ENCODE results near the gene UBE2G1. TPM values are rescaled to one million over a fixed set of nuclear protein-coding genes. Genes with fewer than 3 reads are reported as not detected.
A peak's percentile ranks its signal among the peaks of the same experiment; 100 is the strongest.
"Not testable (repeated sequence)": the region's sequence is repeated elsewhere in the genome, so short reads cannot be mapped to it uniquely, and the experiment has no call there.

The UBE2G1 gene
- total RNA-seq, 4 donors from 2014 or later: 50.9 to 77.5 (median 67.9) TPM

DNA sequence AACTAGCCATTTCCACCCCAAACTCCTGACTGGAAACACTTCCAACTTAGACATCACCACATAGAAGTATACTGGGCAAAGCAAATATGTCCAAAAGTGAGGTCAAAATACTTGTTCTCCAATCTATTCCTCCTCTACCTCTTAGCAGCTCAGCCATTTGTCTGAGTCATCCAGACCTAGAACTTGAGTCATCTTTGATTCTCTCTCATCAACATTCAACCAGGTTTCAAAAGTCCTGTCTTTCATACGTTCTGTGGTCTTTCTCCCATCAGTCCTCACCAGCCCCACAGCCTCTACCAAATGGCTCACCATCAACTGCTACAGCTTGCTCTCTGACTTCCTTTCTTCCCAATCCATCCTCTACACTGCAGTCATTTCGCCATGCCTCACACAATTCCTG lies 109.5 kb downstream of the UBE2G1 start:
- Histone ChIP-seq H3K4me3 (no peak overlapping the region), H3K36me3 (peaks cover 0 to 26% of the 10 kb centered on the region in 2 donors), H3K4me1 (peaks cover 0 to 28% (median 9%) of the 10 kb centered on the region in 3 donors), H3K27me3 (no peaks in the 10 kb centered on the region), H3K27ac (no peak overlapping the region), H3K9me3 (peaks cover 0 to 11% (median 0%) of the 10 kb centered on the region in 3 donors)
- TF ChIP-seq, protein P1, sequence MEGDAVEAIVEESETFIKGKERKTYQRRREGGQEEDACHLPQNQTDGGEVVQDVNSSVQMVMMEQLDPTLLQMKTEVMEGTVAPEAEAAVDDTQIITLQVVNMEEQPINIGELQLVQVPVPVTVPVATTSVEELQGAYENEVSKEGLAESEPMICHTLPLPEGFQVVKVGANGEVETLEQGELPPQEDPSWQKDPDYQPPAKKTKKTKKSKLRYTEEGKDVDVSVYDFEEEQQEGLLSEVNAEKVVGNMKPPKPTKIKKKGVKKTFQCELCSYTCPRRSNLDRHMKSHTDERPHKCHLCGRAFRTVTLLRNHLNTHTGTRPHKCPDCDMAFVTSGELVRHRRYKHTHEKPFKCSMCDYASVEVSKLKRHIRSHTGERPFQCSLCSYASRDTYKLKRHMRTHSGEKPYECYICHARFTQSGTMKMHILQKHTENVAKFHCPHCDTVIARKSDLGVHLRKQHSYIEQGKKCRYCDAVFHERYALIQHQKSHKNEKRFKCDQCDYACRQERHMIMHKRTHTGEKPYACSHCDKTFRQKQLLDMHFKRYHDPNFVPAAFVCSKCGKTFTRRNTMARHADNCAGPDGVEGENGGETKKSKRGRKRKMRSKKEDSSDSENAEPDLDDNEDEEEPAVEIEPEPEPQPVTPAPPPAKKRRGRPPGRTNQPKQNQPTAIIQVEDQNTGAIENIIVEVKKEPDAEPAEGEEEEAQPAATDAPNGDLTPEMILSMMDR (IDR thresholded peaks at IDR 0.05): no peak
- TF ChIP-seq POLR2AphosphoS5 (IDR thresholded peaks at IDR 0.05) (no peak), POLR2A (IDR thresholded peaks at IDR 0.05) (no peak)
- ATAC-seq: no peak
- WGBS, 2 donors (ENCODE audit: low coverage in 1 of 2): 89 to 90% methylated on average over 2 of the region's 2 CpGs

DNA sequence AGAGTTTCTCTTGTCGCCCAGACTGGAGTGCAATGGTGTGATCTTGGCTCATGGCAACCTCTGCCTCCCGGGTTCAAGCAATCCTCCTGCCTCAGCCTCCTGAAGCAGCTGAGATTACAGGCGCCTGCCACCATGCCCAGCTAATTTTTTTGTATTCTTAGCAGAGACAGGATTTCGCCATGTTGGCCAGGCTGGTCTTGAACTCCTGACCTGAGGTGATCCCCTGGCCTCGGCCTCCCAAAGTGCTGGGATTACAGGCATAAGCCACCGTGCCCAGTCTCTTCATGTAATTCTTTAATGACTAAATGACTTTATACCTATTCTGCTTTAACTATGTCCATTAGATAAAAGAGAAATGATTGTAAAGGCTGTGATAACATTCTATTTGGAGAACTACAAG lies 111.2 kb downstream of the UBE2G1 start:
- not testable (repeated sequence) for H3K27ac ChIP-seq, H3K4me3 ChIP-seq, ATAC-seq, H3K27me3 ChIP-seq
- peaks cover 0 to 11% (median 0%) of the 10 kb centered on the region in 3 donors for H3K9me3 ChIP-seq
- H3K36me3 ChIP-seq: peaks cover 0 to 17% of the 10 kb centered on the region in 2 donors
- H3K4me1 ChIP-seq: peaks cover 0 to 31% (median 2%) of the 10 kb centered on the region in 3 donors
- WGBS, 2 donors (ENCODE audit: low coverage in 1 of 2): 82 to 93% methylated on average over 3 of the region's 6 CpGs

DNA sequence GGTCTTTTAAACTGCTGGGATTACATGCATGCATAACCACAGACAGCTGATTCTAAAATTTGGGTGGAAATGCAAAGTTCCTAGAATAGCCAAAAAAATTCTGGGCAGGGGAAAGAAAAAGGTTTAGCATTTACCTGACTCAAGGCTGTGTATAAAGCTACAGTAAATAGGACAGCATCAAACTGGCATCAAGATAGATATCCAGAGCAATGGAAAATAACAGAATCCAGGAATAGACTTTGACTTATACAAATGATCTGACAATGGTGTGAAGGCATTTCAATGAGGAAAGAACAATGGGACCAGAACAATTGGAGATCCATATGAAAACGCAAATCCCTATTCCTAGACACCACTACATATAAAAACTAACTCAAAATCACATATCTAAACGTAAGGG lies 115.6 kb downstream of the UBE2G1 start:
- ATAC-seq: no peak
- 60 to 67% methylated on average over 2 of the region's 2 CpGs for WGBS, 2 donors (ENCODE audit: low coverage in 1 of 2)
- no peaks in the 10 kb centered on the region for H3K9me3 ChIP-seq
- H3K27me3 ChIP-seq: no peaks in the 10 kb centered on the region
- TF ChIP-seq, protein P1 (IDR thresholded peaks at IDR 0.05): no peak
- TF ChIP-seq POLR2A (IDR thresholded peaks at IDR 0.05): no peak
- no peak for TF ChIP-seq POLR2AphosphoS5 (IDR thresholded peaks at IDR 0.05)
- TF ChIP-seq EP300 (IDR thresholded peaks at IDR 0.05): no peak
- peaks cover 2 to 63% (median 13%) of the 10 kb centered on the region in 3 donors for H3K4me1 ChIP-seq
- H3K36me3 ChIP-seq: peaks cover 0 to 8% of the 10 kb centered on the region in 2 donors
- no peak overlapping the region for H3K27ac ChIP-seq
- no peak overlapping the region for H3K4me3 ChIP-seq

DNA sequence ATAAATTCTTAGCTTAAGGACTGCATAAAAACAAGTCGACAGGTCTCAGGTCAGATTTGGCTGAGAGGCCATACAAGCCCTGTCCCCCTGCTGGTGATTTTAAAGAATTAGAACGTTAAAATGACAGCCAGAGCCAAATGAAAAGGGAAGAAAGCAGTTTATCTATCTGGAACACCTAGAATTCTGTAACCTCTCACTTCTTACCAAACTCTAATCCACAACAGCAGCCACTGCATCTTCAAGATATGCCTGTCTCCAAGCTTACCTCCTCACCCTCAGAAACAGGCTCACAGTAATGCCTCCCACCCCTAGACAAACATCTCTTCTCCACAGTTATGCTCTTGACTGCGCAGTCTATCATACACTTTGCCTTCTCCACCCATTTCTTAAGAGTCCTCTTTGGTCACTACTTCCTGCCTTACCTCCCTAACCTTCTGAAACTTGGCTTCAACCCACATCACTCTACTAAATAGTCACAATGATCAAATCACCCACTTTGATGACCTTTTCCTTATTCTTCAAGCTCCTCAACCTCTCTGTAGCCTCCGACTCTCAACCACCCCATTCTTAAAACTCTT lies 116.9 kb downstream of the UBE2G1 start:
- WGBS, 2 donors (ENCODE audit: low coverage in 1 of 2): 45 to 46% methylated on average over 4 of the region's 4 CpGs
- no peak overlapping the region for H3K4me3 ChIP-seq

DNA sequence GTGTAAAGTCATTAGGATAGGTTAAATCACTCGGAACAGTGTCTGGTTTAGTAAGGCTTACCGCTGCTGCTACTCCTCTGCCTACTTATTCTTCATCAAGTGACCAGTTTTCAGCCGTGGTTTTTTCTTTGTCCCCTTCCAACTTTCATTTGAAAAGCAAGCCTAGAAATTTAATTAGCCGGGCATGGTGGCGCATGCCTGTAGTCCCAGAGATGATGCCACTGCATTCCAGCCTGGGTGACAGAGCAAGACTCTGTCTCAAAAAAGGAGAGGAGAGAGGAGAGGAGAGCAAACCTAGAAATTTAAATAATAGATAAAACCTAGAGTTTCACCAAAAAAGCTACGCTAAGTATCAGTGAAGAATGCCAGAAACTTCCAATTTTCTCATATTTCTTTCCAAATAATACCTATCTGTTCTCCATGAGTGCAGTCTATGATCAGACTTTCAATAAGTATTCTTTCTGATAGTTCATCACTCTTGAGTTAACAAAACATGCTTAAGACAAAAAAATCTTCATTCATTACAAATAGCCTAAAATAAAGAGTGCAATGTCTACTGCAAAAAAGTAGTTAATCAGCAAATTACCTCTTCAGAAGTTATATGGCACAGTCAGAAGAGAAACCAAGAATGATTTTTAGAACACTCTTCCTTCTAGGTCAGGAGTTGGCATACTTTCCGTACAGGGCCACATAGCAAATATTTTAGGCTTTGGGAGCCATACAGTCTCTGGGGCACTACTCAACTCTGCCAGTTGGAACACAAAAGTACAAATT lies 117.8 kb downstream of the UBE2G1 start:
- WGBS, 2 donors (ENCODE audit: low coverage in 1 of 2): 77 to 85% methylated on average over 5 to 7 of the region's 7 CpGs
- Histone ChIP-seq H3K9me3 (no peaks in the 10 kb centered on the region), H3K36me3 (peaks cover 0 to 8% of the 10 kb centered on the region in 2 donors), H3K27ac (peak overlapping the region in 3 of 4 donors; percentile 7 to 39 (median 36)), H3K4me1 (peaks cover 2 to 80% (median 13%) of the 10 kb centered on the region in 3 donors), H3K27me3 (no peaks in the 10 kb centered on the region), H3K4me3 (no peak overlapping the region)
- no peak for ATAC-seq
- TF ChIP-seq POLR2AphosphoS5 (IDR thresholded peaks at IDR 0.05) (no peak), POLR2A (IDR thresholded peaks at IDR 0.05) (no peak), EP300 (IDR thresholded peaks at IDR 0.05) (no peak)
- TF ChIP-seq, protein P1 (IDR thresholded peaks at IDR 0.05): no peak

More for the DNA sequence above, 116.9 kb downstream of the UBE2G1 start:
- ATAC-seq: no peak
- H3K36me3 ChIP-seq: peaks cover 0 to 8% of the 10 kb centered on the region in 2 donors
- H3K27ac ChIP-seq: peak overlapping the region in 3 of 4 donors; percentile 36 to 39 (median 38)
- no peaks in the 10 kb centered on the region for H3K9me3 ChIP-seq
- H3K27me3 ChIP-seq: no peaks in the 10 kb centered on the region
- TF ChIP-seq POLR2AphosphoS5 (IDR thresholded peaks at IDR 0.05) (no peak), EP300 (IDR thresholded peaks at IDR 0.05) (no peak), POLR2A (IDR thresholded peaks at IDR 0.05) (no peak)
- TF ChIP-seq, protein P1 (IDR thresholded peaks at IDR 0.05): peak; percentile 23 to 49 (median 30)
- H3K4me1 ChIP-seq: peaks cover 2 to 71% (median 13%) of the 10 kb centered on the region in 3 donors
